Renal cortical epithelial cell (primary cell): ENCODE measurements around the gene SPOCD1. TPM values are rescaled to one million over a fixed set of nuclear protein-coding genes. Genes with fewer than 3 reads are reported as not detected.

ENCODE experiments used
- DNase-seq: peaks from one replicate; pipeline ENCODE4 v3.0.0-alpha.2; 2011; ENCODE audit warnings: low read depth
- total RNA-seq: library from RNA; depleted of rRNA; stranded (reverse); fragments of >200 nt; gene quantifications from 2 replicates; pipeline ENCODE4 v1.2.3, GENCODE V29; 2014

SPOCD1 gene
- total RNA-seq, 1 donor from 2014 or later, result 5.0 TPM

GRCh38 chr1:31771891-31772668 is 43.7 kb downstream of the SPOCD1 start:
- peak; percentile 26 for DNase-seq

- DNase-seq, result peak; percentile 39
These were observed 46.0 kb downstream of the SPOCD1 start for GRCh38 chr1:31769720-31770390.

- DNase-seq, result no peak
These were observed 46.7 kb downstream of the SPOCD1 start for GRCh38 chr1:31768939-31769704.

- DNase-seq, result no peak
These were observed 47.4 kb downstream of the SPOCD1 start for GRCh38 chr1:31768407-31768907.

GRCh38 chr1:31767225-31767624 is 48.6 kb downstream of the SPOCD1 start:
- peak; percentile 53 for DNase-seq

- no peak for DNase-seq
These were observed 50.3 kb downstream of the SPOCD1 start for GRCh38 chr1:31765516-31765915.

- peak; percentile 47 for DNase-seq
These were observed 50.8 kb downstream of the SPOCD1 start for GRCh38 chr1:31765041-31765467.

- DNase-seq, result no peak
These were observed 51.3 kb downstream of the SPOCD1 start, which contains the start of gene ADGRB2 for GRCh38 chr1:31764312-31765040. ADGRB2 (minus strand) TSS chr1:31764340; CDS start chr1:31757221, 7,119 bp downstream.

- no peak for DNase-seq
These were observed 52.0 kb downstream of the SPOCD1 start for GRCh38 chr1:31763671-31764311.

- peak; percentile 15 for DNase-seq
These were observed 52.8 kb downstream of the SPOCD1 start for GRCh38 chr1:31762726-31763670.

- no peak for DNase-seq
These were observed 53.5 kb downstream of the SPOCD1 start for GRCh38 chr1:31762323-31762722.

GRCh38 chr1:31761883-31762282 is 53.9 kb downstream of the SPOCD1 start:
- peak; percentile 66 for DNase-seq

- peak; percentile 40 for DNase-seq
These were observed 55.1 kb downstream of the SPOCD1 start for GRCh38 chr1:31760471-31761470.

GRCh38 chr1:31759298-31760023 is 56.4 kb downstream of the SPOCD1 start:
- DNase-seq, result no peak

- no peak for DNase-seq
These were observed 57.0 kb downstream of the SPOCD1 start for GRCh38 chr1:31758823-31759222.

- no peak for DNase-seq
These were observed 57.8 kb downstream of the SPOCD1 start for GRCh38 chr1:31757989-31758388.

GRCh38 chr1:31757204-31757679 is 58.6 kb downstream of the SPOCD1 start:
- DNase-seq, result no peak

GRCh38 chr1:31756578-31756977 is 59.2 kb downstream of the SPOCD1 start:
- no peak for DNase-seq
